Measurements from ENCODE around the gene BCKDHA.
A peak's percentile ranks its signal among the peaks of the same experiment; 100 is the strongest.

Gene BCKDHA

DNA sequence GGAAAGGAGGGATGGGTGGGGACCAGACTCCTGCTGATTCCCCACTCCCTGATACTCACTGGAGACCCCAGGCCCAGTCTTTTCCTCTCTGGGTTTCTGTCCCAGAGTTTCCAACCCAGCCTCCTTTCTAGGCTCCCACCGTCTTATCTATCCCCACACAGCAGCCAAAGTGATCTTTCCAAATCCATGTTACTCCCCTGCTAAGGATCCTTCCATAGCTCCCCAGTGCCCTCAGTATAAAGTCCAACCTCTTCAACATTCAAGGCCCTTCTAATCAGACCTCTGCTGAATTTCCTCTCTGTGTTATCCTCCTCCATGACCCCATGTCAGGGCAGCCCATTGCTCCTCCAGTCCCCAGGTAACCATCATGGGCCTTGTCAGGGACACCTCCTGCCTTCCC lies 42.6 kb upstream of the BCKDHA start:
- H4K20me1 ChIP-seq, result peaks cover 31% of the 10 kb centered on the region
- H3K9ac ChIP-seq, result peak overlapping the region; percentile 84; the same call in 1 of the 2 replicates
- no peaks in the 10 kb centered on the region for H3K9me3 ChIP-seq
- H3K36me3 ChIP-seq, result no peaks in the 10 kb centered on the region
- H3K4me2 ChIP-seq, result peak overlapping the region; percentile 98
- H3K4me3 ChIP-seq, result no peak overlapping the region
- H3K27me3 ChIP-seq, result no peaks in the 10 kb centered on the region
- no peak for TF ChIP-seq Cebpa-rat (IDR thresholded peaks at IDR 0.05)
- H3K27ac ChIP-seq, result peak overlapping the region; percentile 72
- peaks cover 55% of the 10 kb centered on the region for H3K4me1 ChIP-seq

DNA sequence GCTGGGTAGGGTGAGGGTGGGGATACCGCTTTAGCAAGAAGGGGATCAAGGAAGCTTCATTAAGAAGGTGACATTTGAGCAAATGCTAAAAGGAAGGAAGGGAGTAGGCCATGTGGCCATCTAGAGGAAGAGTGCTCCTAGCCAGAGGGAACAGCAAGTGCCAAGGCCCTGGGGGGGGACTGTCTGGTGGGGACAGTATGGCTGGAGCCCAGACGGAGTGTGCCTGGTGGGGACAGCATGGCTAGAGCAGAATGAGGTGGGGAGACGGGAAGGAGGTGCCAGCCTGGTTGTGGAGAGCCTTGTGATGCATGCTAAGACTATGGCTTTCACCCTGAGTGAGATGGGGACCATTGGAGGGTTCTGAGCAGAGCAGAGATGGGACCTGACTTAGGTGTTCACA lies 41.8 kb upstream of the BCKDHA start:
- no peaks in the 10 kb centered on the region for H3K27me3 ChIP-seq
- no peaks in the 10 kb centered on the region for H3K9me3 ChIP-seq
- no peak overlapping the region for H3K4me3 ChIP-seq
- TF ChIP-seq Cebpa-rat (IDR thresholded peaks at IDR 0.05), result no peak
- 0 out of 2 replicates have a peak, but pooled peaks cover under 1% of the 10 kb centered on the region for H3K36me3 ChIP-seq
- no peak overlapping the region for H3K9ac ChIP-seq
- peak overlapping the region; percentile 9; the same call in 1 of the 2 replicates for H3K27ac ChIP-seq
- H3K4me2 ChIP-seq, result no peak overlapping the region; the same call in 1 of the 2 replicates
- H3K4me1 ChIP-seq, result peaks cover 47% of the 10 kb centered on the region
- peaks cover 23% of the 10 kb centered on the region for H4K20me1 ChIP-seq

DNA sequence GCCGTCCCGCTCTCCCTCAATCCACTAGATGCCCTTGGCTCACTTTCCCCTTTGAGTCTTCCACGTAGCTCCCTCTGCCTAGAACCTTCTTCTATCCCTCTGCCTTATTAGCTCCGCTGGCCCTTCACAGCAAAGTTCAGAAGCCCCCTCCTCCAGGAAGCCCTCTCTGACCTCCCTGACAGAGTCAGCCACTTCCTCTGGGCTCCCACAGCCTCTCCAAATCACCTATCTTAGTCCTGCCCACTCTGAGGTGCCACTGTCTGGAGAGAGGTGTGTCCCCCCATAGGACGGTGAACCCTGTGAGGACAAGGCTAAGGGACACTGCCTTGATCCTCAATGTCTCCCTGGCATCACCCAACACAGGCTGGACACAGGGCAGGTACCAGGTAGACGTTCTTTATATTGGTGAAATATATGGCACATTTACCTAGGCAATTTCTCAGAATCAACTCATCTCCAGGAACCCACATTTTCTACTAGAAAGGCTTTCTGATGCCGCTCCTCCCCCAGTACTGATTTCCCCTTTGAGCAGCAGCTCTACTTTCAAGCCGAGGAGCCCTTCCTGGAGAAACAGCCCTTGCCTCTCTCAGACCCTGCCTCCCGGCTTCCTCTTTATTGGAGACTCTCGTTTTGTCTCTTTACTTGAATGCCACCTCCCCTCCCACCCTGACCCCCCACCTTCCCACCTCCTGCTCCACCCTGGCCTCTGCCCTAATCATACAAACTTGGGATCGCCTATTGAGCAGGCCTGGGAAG lies 40.5 kb upstream of the BCKDHA start:
- Histone ChIP-seq H3K27me3 (no peaks in the 10 kb centered on the region), H3K27ac (0 out of 2 replicates have a peak overlapping the region, but pooled peaks have one; percentile 9), H4K20me1 (peaks cover 9% of the 10 kb centered on the region; the same call in 1 of the 2 replicates), H3K36me3 (0 out of 2 replicates have a peak, but pooled peaks cover 5% of the 10 kb centered on the region), H3K9ac (0 out of 2 replicates have a peak overlapping the region, but pooled peaks have one; percentile 5), H3K4me1 (peaks cover 45% of the 10 kb centered on the region), H3K9me3 (no peaks in the 10 kb centered on the region), H3K4me3 (no peak overlapping the region), H3K4me2 (peak overlapping the region; percentile 45)
- TF ChIP-seq Cebpa-rat (IDR thresholded peaks at IDR 0.05), result no peak

DNA sequence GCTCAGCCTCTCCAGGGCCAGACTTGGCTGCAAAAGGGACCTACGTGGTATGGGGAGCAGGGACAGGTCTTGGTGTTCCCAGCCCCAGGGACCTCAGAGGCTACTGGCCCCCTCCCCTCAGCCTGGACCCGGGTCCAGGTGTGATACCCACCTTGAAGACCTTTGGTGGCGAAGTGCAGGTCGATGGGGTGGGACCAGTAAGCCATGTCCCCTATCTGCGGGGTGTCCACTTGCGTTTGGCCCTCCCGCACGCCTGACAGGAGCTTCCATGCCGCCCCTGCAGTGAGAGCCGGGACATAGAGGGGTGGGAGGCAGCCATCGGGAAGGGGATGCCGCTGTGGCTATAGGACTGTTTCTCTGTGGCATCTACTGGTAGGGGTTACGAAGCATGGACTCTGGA lies 39.9 kb upstream of the BCKDHA start:
- H3K4me2 ChIP-seq, result no peak overlapping the region
- H3K27ac ChIP-seq, result no peak overlapping the region
- H3K27me3 ChIP-seq, result no peaks in the 10 kb centered on the region
- H4K20me1 ChIP-seq, result peaks cover 7% of the 10 kb centered on the region; the same call in 1 of the 2 replicates
- H3K4me1 ChIP-seq, result peaks cover 48% of the 10 kb centered on the region
- no peak overlapping the region for H3K4me3 ChIP-seq
- H3K9me3 ChIP-seq, result no peaks in the 10 kb centered on the region
- no peak overlapping the region for H3K9ac ChIP-seq
- 0 out of 2 replicates have a peak, but pooled peaks cover 5% of the 10 kb centered on the region for H3K36me3 ChIP-seq
- no peak for TF ChIP-seq Cebpa-rat (IDR thresholded peaks at IDR 0.05)

DNA sequence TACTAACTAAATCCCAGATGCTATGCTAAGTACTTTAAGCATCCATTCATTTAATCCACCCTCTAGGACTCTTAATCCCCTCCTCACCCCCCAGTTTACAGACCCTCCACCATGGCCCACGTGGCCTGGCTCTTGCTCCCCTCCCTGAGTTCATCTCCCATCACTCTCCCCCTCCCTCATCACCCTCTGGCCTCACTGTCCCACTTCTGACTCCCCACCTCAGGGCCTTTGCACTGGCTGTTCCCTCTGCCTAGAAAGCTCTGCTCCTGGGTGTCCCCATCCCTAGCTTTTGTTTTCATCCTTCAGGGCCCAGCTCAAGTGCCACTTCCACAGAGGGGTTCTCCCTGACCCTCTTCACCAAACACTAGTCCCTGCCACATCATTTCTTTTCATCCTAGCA lies 37.9 kb upstream of the BCKDHA start:
- no peak for TF ChIP-seq Cebpa-rat (IDR thresholded peaks at IDR 0.05)
- no peak overlapping the region for H3K9ac ChIP-seq
- H3K36me3 ChIP-seq, result 0 out of 2 replicates have a peak, but pooled peaks cover 5% of the 10 kb centered on the region
- no peaks in the 10 kb centered on the region for H3K9me3 ChIP-seq
- H3K27ac ChIP-seq, result no peak overlapping the region
- peaks cover 50% of the 10 kb centered on the region for H3K4me1 ChIP-seq
- no peak overlapping the region for H3K4me2 ChIP-seq
- H3K27me3 ChIP-seq, result no peaks in the 10 kb centered on the region
- H4K20me1 ChIP-seq, result peaks cover 2% of the 10 kb centered on the region; the same call in 1 of the 2 replicates
- no peak overlapping the region for H3K4me3 ChIP-seq

DNA sequence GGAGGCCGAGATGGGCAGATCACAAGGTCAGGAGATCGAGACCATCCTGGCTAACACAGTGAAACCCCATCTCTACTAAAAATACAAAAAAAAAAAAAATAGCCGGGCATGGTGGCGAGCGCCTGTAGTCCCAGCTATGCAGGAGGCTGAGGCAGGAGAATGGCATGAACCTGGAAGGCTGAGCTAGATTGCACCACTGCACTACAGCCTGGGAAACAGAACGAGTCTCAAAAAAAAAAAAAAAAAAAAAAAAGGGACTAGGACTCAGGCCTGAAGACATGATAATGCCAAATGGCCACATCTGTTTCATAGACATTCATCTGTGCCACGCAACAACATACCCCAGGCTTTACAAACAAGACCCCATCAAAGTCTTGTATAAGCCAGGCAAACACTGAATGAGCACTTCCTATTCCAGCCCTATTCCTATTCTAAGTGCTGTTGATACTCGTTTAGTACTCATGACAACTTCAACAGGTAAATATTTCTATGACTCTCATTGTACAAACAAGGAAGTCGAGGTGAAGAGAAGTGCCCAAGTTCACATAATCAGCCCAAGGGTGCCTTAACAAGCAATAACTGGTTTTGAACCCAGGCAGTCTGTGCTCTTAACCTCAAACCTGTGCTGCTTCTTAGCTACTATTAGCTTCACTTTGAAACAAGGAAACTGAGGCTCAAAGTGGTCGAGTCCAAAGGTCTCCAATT lies 35.3 kb upstream of the BCKDHA start:
- no peaks in the 10 kb centered on the region for H3K27me3 ChIP-seq
- 0 out of 2 replicates have a peak, but pooled peaks cover 5% of the 10 kb centered on the region for H3K36me3 ChIP-seq
- H3K27ac ChIP-seq, result no peak overlapping the region
- H3K9ac ChIP-seq, result no peak overlapping the region
- H3K4me3 ChIP-seq, result no peak overlapping the region
- peaks cover 32% of the 10 kb centered on the region for H3K4me1 ChIP-seq
- H3K4me2 ChIP-seq, result no peak overlapping the region
- no peak for TF ChIP-seq Cebpa-rat (IDR thresholded peaks at IDR 0.05)
- no peaks in the 10 kb centered on the region for H4K20me1 ChIP-seq
- no peaks in the 10 kb centered on the region for H3K9me3 ChIP-seq

DNA sequence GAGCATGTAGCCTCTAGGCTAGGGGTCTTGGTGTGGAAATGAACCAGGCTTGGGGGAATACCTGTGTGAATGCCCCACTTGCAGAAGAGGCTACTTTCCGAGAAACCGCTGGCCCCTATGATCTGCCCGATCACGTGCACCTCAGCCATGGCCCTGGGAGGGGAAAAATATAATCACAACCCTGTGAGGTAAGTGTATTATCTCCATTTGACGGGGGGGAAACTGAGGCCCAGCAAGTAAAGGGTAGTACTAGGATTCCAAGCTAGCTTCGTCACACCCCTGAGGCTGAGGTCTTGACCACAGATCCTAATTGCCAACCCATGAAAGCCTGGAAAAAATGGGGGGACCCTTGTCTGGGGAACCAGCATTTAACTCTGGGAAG lies 34.3 kb upstream of the BCKDHA start:
- peak overlapping the region; percentile 98 for H3K9ac ChIP-seq
- no peaks in the 10 kb centered on the region for H3K27me3 ChIP-seq
- peaks cover 33% of the 10 kb centered on the region for H3K4me1 ChIP-seq
- no peaks in the 10 kb centered on the region for H3K9me3 ChIP-seq
- no peak for TF ChIP-seq Cebpa-rat (IDR thresholded peaks at IDR 0.05)
- peak overlapping the region; percentile 78 for H3K4me2 ChIP-seq
- H4K20me1 ChIP-seq, result no peaks in the 10 kb centered on the region
- H3K4me3 ChIP-seq, result peak overlapping the region; percentile 78
- peak overlapping the region; percentile 98 for H3K27ac ChIP-seq
- 0 out of 2 replicates have a peak, but pooled peaks cover 5% of the 10 kb centered on the region for H3K36me3 ChIP-seq

DNA sequence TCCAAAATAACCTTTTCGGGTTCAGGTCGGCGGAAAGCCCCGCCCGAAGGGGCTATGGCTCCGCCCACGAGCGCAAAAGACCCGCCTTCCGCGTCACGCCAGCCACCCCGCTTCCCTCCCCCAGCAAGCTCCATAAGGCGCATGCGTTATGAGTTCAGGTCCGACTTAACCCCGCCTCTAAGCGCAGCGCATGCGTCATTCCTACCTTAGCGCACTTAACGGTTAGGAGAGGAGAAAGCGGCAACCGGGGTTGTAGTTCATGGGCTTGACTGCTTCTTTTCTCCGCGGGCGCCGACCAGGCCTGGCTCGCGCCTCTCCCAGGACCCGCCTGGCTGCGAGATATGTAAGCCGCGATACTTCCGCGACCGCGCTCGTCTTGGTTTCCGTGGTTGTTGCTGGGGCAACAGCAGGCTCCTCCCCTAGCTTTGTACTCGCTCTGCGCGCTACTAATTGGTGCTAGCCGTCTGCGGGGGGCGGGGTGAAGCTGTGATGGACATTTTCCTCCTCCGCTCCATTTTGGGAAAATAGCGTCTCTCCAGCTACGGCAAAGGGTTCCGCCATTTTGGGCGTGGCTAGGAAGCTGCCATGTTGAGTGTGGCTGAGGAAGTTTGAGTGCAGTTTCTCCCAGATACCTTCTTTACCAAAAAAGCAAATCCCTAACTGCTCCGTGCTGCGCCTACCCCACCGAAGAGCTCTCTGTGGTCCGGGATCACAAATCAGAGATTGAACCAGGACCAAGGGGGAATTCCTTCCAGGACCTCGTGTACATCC lies 33.7 kb upstream of the BCKDHA start, which contains the start of gene B9D2:
B9D2 (minus strand) TSS at position 397 of the 771 bp plus-strand sequence. CDS start 630 bp downstream, outside the sequence.
- H3K4me2 ChIP-seq, result peak within 1 kb of the TSS; percentile 78
- H3K9ac ChIP-seq, result peak within 1 kb of the TSS; percentile 98
- no peak for TF ChIP-seq Cebpa-rat (IDR thresholded peaks at IDR 0.05)
- H3K27ac ChIP-seq, result peak within 1 kb of the TSS; percentile 98
- no peaks in the 10 kb centered on the region for H3K9me3 ChIP-seq
- no peaks in the 10 kb centered on the region for H3K27me3 ChIP-seq
- 0 out of 2 replicates have a peak, but pooled peaks cover 5% of the 10 kb centered on the region for H3K36me3 ChIP-seq
- peak within 1 kb of the TSS; percentile 78 for H3K4me3 ChIP-seq
- peaks cover 29% of the 10 kb centered on the region for H3K4me1 ChIP-seq
- no peaks in the 10 kb centered on the region for H4K20me1 ChIP-seq
